GM18508 (cell line): Measurements from ENCODE around the gene SMYD1.

Experiments
- ATAC-seq: cut with Tn5 transposase; IDR thresholded peaks from one replicate; pipeline ENCODE4 v1.9.1; 2021; ENCODE audit warnings: moderate number of reproducible peaks; ENCODE audit not compliant: insufficient read depth, unreplicated experiment

Gene SMYD1

GRCh38 chr2:88086401-88086800, 18.8 kb downstream of the SMYD1 start:
- no peak for ATAC-seq

- ATAC-seq: no peak
Measured at GRCh38 chr2:88087073-88087472, 19.4 kb downstream of the SMYD1 start.

- ATAC-seq: no peak
Measured at GRCh38 chr2:88087763-88088162, 20.1 kb downstream of the SMYD1 start.

GRCh38 chr2:88088999-88089398, 21.4 kb downstream of the SMYD1 start:
- ATAC-seq: no peak

GRCh38 chr2:88090446-88091283, 23.0 kb downstream of the SMYD1 start:
- ATAC-seq: no peak

GRCh38 chr2:88091943-88092342, 24.3 kb downstream of the SMYD1 start:
- ATAC-seq: no peak

- no peak for ATAC-seq
Measured at GRCh38 chr2:88092773-88093172, 25.1 kb downstream of the SMYD1 start.

GRCh38 chr2:88095022-88095421, 27.4 kb downstream of the SMYD1 start:
- ATAC-seq: no peak

GRCh38 chr2:88096708-88097107, 29.1 kb downstream of the SMYD1 start:
- ATAC-seq: no peak

GRCh38 chr2:88097192-88097591, 29.6 kb downstream of the SMYD1 start:
- no peak for ATAC-seq

GRCh38 chr2:88097891-88098557, 30.4 kb downstream of the SMYD1 start:
- ATAC-seq: no peak

GRCh38 chr2:88098558-88098900, 30.9 kb downstream of the SMYD1 start:
- no peak for ATAC-seq

- ATAC-seq: no peak
Measured at GRCh38 chr2:88099798-88100488, 32.3 kb downstream of the SMYD1 start.

GRCh38 chr2:88100489-88100858, 32.8 kb downstream of the SMYD1 start:
- no peak for ATAC-seq

GRCh38 chr2:88108796-88109195, 41.2 kb downstream of the SMYD1 start:
- ATAC-seq: no peak

GRCh38 chr2:88110830-88111229, 43.2 kb downstream of the SMYD1 start:
- no peak for ATAC-seq

GRCh38 chr2:88113069-88113468, 45.4 kb downstream of the SMYD1 start:
- ATAC-seq: no peak

GRCh38 chr2:88114889-88115288, 47.3 kb downstream of the SMYD1 start:
- no peak for ATAC-seq

- ATAC-seq: no peak
Measured at GRCh38 chr2:88115825-88116518, 48.3 kb downstream of the SMYD1 start.

- ATAC-seq: no peak
Measured at GRCh38 chr2:88116669-88117432, 49.2 kb downstream of the SMYD1 start.
